GM08714 (cell line): ENCODE results near the gene DNAL4.

ENCODE experiments used
- H3K4me3 ChIP-seq: fragments of 200-500 bp; sonication (Bioruptor generic); 2 replicates; pipeline ENCODE4 v1.5.1; 2014; ENCODE audit warnings: mild to moderate bottlenecking, low read length, inconsistent platforms
- ZNF274 ChIP-seq: IDR thresholded peaks from 2 replicates; pipeline ENCODE4 v1.6.1; 2012; ENCODE audit warnings: mild to moderate bottlenecking, low read depth, low read length

Gene DNAL4

GRCh38 chr22:38784856-38785255 lies 9.1 kb downstream of the DNAL4 start:
- no peak overlapping the region for H3K4me3 ChIP-seq
- no peak for TF ChIP-seq ZNF274

- no peak overlapping the region for H3K4me3 ChIP-seq
- TF ChIP-seq ZNF274, result no peak
Observed at GRCh38 chr22:38784035-38784434, 9.9 kb downstream of the DNAL4 start.

GRCh38 chr22:38783095-38783615 lies 10.8 kb downstream of the DNAL4 start:
- TF ChIP-seq ZNF274, result no peak
- no peak overlapping the region for H3K4me3 ChIP-seq

- H3K4me3 ChIP-seq, result no peak overlapping the region
- no peak for TF ChIP-seq ZNF274
Observed at GRCh38 chr22:38782402-38783094, 11.4 kb downstream of the DNAL4 start.

- TF ChIP-seq ZNF274, result no peak
- no peak overlapping the region for H3K4me3 ChIP-seq
Observed at GRCh38 chr22:38781033-38781432, 12.9 kb downstream of the DNAL4 start.

- no peak overlapping the region for H3K4me3 ChIP-seq
- TF ChIP-seq ZNF274, result no peak
Observed at GRCh38 chr22:38777087-38777671, 16.8 kb downstream of the DNAL4 start.

GRCh38 chr22:38776086-38776485 lies 17.9 kb downstream of the DNAL4 start:
- H3K4me3 ChIP-seq, result no peak overlapping the region
- TF ChIP-seq ZNF274, result no peak

GRCh38 chr22:38775656-38776055 lies 18.3 kb downstream of the DNAL4 start:
- H3K4me3 ChIP-seq, result no peak overlapping the region
- TF ChIP-seq ZNF274, result no peak

GRCh38 chr22:38774496-38775166 lies 19.3 kb downstream of the DNAL4 start:
- no peak for TF ChIP-seq ZNF274
- H3K4me3 ChIP-seq, result no peak overlapping the region

GRCh38 chr22:38773363-38773946 lies 20.5 kb downstream of the DNAL4 start:
- H3K4me3 ChIP-seq, result no peak overlapping the region

GRCh38 chr22:38772623-38772873 lies 21.4 kb downstream of the DNAL4 start:
- no peak for TF ChIP-seq ZNF274
- no peak overlapping the region for H3K4me3 ChIP-seq

More at GRCh38 chr22:38773363-38773946, 20.5 kb downstream of the DNAL4 start:
- TF ChIP-seq ZNF274, result no peak

GRCh38 chr22:38770257-38770949 lies 23.5 kb downstream of the DNAL4 start:
- no peak for TF ChIP-seq ZNF274
- H3K4me3 ChIP-seq, result no peak overlapping the region

- no peak for TF ChIP-seq ZNF274
- no peak overlapping the region for H3K4me3 ChIP-seq
Observed at GRCh38 chr22:38768036-38768435, 25.9 kb downstream of the DNAL4 start.

GRCh38 chr22:38767313-38767712 lies 26.6 kb downstream of the DNAL4 start:
- H3K4me3 ChIP-seq, result no peak overlapping the region
- TF ChIP-seq ZNF274, result no peak
